H1 (cell line): ENCODE data around the gene MRPL27.

Experiments used
- GABPA ChIP-seq: IDR thresholded peaks from 2 replicates; pipeline ENCODE4 v1.6.1; 2011; ENCODE audit warnings: mild to moderate bottlenecking, low read length, moderate library complexity, borderline replicate concordance; ENCODE audit not compliant: insufficient read depth
- JUND ChIP-seq: IDR thresholded peaks from 2 replicates; pipeline ENCODE4 v1.6.1; 2011; ENCODE audit warnings: mild to moderate bottlenecking, improper control_type of control experiment, low read length
- MAFK ChIP-seq: IDR thresholded peaks from 2 replicates; pipeline ENCODE4 v1.6.1; 2012; ENCODE audit warnings: low read depth, mild to moderate bottlenecking, improper control_type of control experiment, low read length
- POLR2A ChIP-seq, 2 experiments: IDR thresholded peaks; 1 replicate in 1 of 2; 2 replicates in 1 of 2; pipeline ENCODE4 v1.6.1; 2011; ENCODE audit warnings: low read depth in 2 of 2, low read length in 2 of 2, mild to moderate bottlenecking in 2 of 2; ENCODE audit errors: control extremely low read depth in 1 of 2
- RBBP5 ChIP-seq: IDR thresholded peaks from 2 replicates; pipeline ENCODE4 v1.7.1; 2012; ENCODE audit warnings: low read depth, mild to moderate bottlenecking, inconsistent platforms, low read length, moderate library complexity, borderline replicate concordance
- RFX5 ChIP-seq: IDR thresholded peaks from 2 replicates; pipeline ENCODE4 v1.6.1; 2011; ENCODE audit warnings: low read depth, low read length, improper control_type of control experiment, borderline replicate concordance
- RNF2 ChIP-seq: fragments of 200-900, 300-1000 bp; sonication (generic); IDR thresholded peaks from 2 replicates; pipeline ENCODE4 v1.7.1; 2016; ENCODE audit warnings: borderline replicate concordance, low read depth, mild to moderate bottlenecking, antibody characterized with exemption, low read length; ENCODE audit not compliant: poor library complexity, severe bottlenecking; ENCODE audit errors: missing control alignments
- TAF1 ChIP-seq: IDR thresholded peaks from 2 replicates; pipeline ENCODE4 v1.6.1; 2011; ENCODE audit warnings: mild to moderate bottlenecking, low read depth, low read length
- YY1 ChIP-seq: IDR thresholded peaks from 2 replicates; pipeline ENCODE4 v1.6.1; 2011; ENCODE audit warnings: low read depth, mild to moderate bottlenecking, low read length
- TF ChIP-seq, protein P1 (sequence below), 3 experiments: IDR thresholded peaks; 1 replicate in 2 of 3; 2 replicates in 1 of 3; pipeline versions ENCODE4 v1.5.1 to v1.6.1; 2011; ENCODE audit warnings: low read length in 3 of 3, mild to moderate bottlenecking in 3 of 3, inconsistent platforms in 2 of 3, low read depth in 1 of 3, moderate library complexity in 1 of 3; ENCODE audit not compliant: insufficient read depth in 1 of 3; ENCODE audit errors: control extremely low read depth in 1 of 3

DNA sequence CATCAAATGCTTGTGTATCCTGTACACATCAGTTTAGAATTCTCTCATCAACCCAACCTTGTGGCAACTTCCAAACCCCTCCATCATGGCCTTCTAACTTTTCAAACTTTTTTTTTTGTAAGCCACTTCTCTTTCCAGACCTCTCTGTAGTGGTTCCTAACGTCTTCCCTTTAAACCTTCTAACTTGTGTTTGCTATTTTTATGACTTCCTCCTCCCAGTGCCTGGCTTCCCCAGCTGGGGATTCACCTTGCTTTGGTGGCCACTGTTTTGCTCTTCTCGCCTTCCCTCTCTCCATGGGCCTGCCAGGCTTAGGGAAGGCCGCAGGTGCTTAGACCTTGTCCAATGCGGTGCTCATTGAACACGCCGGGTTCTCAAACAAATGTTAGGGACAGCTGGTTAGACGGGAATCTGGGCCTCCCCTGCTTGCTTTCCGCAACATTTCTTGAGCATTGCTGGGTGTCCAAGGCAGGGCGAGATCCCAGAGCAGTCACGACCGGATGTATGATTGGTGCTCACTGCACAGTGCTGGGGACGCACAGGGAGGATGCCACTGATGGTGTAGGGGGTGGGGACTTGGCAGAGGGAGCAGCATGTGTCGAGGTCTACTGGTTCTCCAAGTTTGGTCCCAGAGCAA is 28.1 kb downstream of the MRPL27 start:
- TF ChIP-seq RFX5 (no peak), RBBP5 (no peak), MAFK (no peak), RNF2 (no peak), POLR2A (IDR thresholded peaks at IDR 0.05; ENCODE audit: control extremely low read depth in 1 of 2, low read depth in 2 of 2, low read length in 2 of 2) (no peak), YY1 (no peak), TAF1 (no peak), JUND (no peak), GABPA (no peak)
- TF ChIP-seq, protein P1, sequence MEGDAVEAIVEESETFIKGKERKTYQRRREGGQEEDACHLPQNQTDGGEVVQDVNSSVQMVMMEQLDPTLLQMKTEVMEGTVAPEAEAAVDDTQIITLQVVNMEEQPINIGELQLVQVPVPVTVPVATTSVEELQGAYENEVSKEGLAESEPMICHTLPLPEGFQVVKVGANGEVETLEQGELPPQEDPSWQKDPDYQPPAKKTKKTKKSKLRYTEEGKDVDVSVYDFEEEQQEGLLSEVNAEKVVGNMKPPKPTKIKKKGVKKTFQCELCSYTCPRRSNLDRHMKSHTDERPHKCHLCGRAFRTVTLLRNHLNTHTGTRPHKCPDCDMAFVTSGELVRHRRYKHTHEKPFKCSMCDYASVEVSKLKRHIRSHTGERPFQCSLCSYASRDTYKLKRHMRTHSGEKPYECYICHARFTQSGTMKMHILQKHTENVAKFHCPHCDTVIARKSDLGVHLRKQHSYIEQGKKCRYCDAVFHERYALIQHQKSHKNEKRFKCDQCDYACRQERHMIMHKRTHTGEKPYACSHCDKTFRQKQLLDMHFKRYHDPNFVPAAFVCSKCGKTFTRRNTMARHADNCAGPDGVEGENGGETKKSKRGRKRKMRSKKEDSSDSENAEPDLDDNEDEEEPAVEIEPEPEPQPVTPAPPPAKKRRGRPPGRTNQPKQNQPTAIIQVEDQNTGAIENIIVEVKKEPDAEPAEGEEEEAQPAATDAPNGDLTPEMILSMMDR (IDR thresholded peaks at IDR 0.05; ENCODE audit: control extremely low read depth in 1 of 3, insufficient read depth in 1 of 3, low read depth in 1 of 3, low read length in 3 of 3): no peak
